GM23248 (cell line): ENCODE data around the gene TEAD1. TPM values are rescaled to one million over a fixed set of nuclear protein-coding genes. Genes with fewer than 3 reads are reported as not detected.

Experiments used
- DNase-seq: peaks from one replicate; pipeline ENCODE4 v3.0.0-alpha.2; 2015
- H2AFZ ChIP-seq: fragments of 200-600 bp; sonication (generic); 2 replicates; pipeline ENCODE4 v1.6.1; 2016; ENCODE audit warnings: antibody characterized with exemption
- H3F3A ChIP-seq: fragments of 200-600 bp; sonication (generic); 2 replicates; pipeline ENCODE4 v1.6.1; 2016; ENCODE audit warnings: mild to moderate bottlenecking, antibody characterized with exemption, mixed run types; ENCODE audit not compliant: insufficient read depth
- H3K27ac ChIP-seq: fragments of 200-600 bp; sonication (generic); 2 replicates; pipeline ENCODE4 v1.5.1; 2016; ENCODE audit warnings: mild to moderate bottlenecking
- H3K27me3 ChIP-seq: fragments of 200-600 bp; sonication (generic); replicated peaks from 2 replicates; pipeline ENCODE4 v1.6.1; 2016; ENCODE audit warnings: mild to moderate bottlenecking; ENCODE audit not compliant: insufficient read depth
- H3K36me3 ChIP-seq: fragments of 200-600 bp; sonication (generic); 2 replicates; pipeline ENCODE4 v1.6.1; 2016; ENCODE audit warnings: low read depth, mild to moderate bottlenecking
- H3K4me1 ChIP-seq: fragments of 200-600 bp; sonication (generic); 2 replicates; pipeline ENCODE4 v1.6.1; 2016; ENCODE audit warnings: mild to moderate bottlenecking; ENCODE audit not compliant: insufficient read depth
- H3K4me2 ChIP-seq: fragments of 200-600 bp; sonication (generic); one replicate; pipeline ENCODE4 v1.6.1; 2016; ENCODE audit warnings: mild to moderate bottlenecking; ENCODE audit not compliant: unreplicated experiment
- H3K4me3 ChIP-seq: fragments of 200-600 bp; sonication (generic); 2 replicates; pipeline ENCODE4 v1.5.1; 2016; ENCODE audit warnings: mild to moderate bottlenecking
- H3K79me2 ChIP-seq: fragments of 200-600 bp; sonication (generic); 2 replicates; pipeline ENCODE4 v1.6.1; 2016; ENCODE audit warnings: mild to moderate bottlenecking; ENCODE audit not compliant: insufficient read depth
- H3K9ac ChIP-seq: fragments of 200-600 bp; sonication (generic); 2 replicates; pipeline ENCODE4 v1.6.1; 2016; ENCODE audit warnings: mild to moderate bottlenecking
- H3K9me2 ChIP-seq: fragments of 200-600 bp; sonication (generic); 2 replicates; pipeline ENCODE4 v1.6.1; 2016; ENCODE audit warnings: mixed run types, mild to moderate bottlenecking, moderate library complexity; ENCODE audit not compliant: insufficient read depth
- H3K9me3 ChIP-seq: fragments of 200-600 bp; sonication (generic); one replicate; pipeline ENCODE4 v1.6.1; 2017; ENCODE audit warnings: low read depth
- H4K20me1 ChIP-seq: fragments of 200-600 bp; sonication (generic); 2 replicates; pipeline ENCODE4 v1.6.0; 2016; ENCODE audit not compliant: insufficient read depth
- EZH2 ChIP-seq: fragments of 200-600 bp; sonication (generic); IDR thresholded peaks from 2 replicates; pipeline ENCODE4 v1.6.1; 2018; ENCODE audit warnings: antibody characterized with exemption, mild to moderate bottlenecking; ENCODE audit not compliant: insufficient read depth, poor library complexity, severe bottlenecking
- EZH2phosphoT487 ChIP-seq: fragments of 200-600 bp; sonication (generic); IDR thresholded peaks from 2 replicates; pipeline ENCODE4 v1.6.1; 2018; ENCODE audit warnings: antibody characterized with exemption, moderate library complexity, mild to moderate bottlenecking, low read depth; ENCODE audit not compliant: insufficient read depth
- WGBS, 2 experiments: methylation state at CpG; one replicate each; pipeline ENCODE4 v1.1.6; 2015 to 2017; ENCODE audit warnings: low lambda C conversion rate in 2 of 2, low coverage in 1 of 2; ENCODE audit errors: missing lambda C conversion rate in 2 of 2; 5-methylcytosine and 5-hydroxymethylcytosine counted together
- in situ Hi-C: fragments of 300-500 bp; cut with MboI; formaldehyde crosslinking; loops from 2 replicates; pipeline ENCODE4 v1.15.0; 2020
- polyA plus RNA-seq: library from polyadenylated mRNA; unstranded; fragments of >200 nt; fragmentation: Nextera tagmentation; extraction: Ambion mirVana; gene quantifications from 2 replicates; pipeline ENCODE4 v1.2.1, GENCODE V29; 2016
- total RNA-seq: library from RNA; depleted of rRNA; stranded (reverse); fragments of >200 nt; shearing (Covaris generic); gene quantifications from 2 replicates; pipeline ENCODE4 v1.2.3, GENCODE V29; 2014

Gene TEAD1
- total and polyA plus RNA-seq, 2 experiments from 2014 or later = 52.3 to 144 TPM

DNA sequence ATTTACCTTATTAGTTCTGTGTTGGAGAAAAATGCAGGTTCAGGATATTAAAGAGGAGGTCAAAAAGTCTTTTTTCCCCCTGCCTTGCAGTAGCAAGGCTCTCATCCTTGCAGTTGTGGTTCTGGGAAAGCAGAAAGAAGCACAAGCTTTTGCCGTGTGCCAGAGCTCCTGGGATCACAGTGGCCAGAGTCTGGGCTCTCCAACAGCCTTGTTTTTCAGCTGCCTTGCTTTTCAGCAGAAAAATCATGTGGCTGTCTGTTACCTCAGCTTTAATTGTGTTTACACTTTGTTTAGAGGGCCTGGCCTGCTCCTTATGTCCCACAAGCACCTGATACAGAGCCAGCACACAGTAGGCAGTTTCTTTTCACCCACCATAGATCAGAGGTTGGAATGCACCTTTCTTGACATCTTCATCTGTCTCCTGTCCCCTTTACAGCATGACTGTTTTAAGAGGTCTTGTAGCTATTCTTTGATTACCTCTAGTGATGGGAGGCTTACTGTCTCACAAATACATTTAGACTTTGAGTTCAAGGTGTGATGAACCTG, 67.5 kb downstream of the TEAD1 start:
- peaks cover 100% of the 10 kb centered on the region for H3K79me2 ChIP-seq
- no peaks in the 10 kb centered on the region for H3K36me3 ChIP-seq
- no peaks in the 10 kb centered on the region for H3K9me3 ChIP-seq
- H2AFZ ChIP-seq = no peak overlapping the region
- peaks cover 22% of the 10 kb centered on the region for H4K20me1 ChIP-seq
- H3K27me3 ChIP-seq = no peaks in the 10 kb centered on the region
- in situ Hi-C loops = no loop called here
- no peak overlapping the region for H3K9ac ChIP-seq
- H3F3A ChIP-seq = peaks cover 23% of the 10 kb centered on the region
- H3K4me2 ChIP-seq = no peak overlapping the region
- no peak overlapping the region for H3K4me3 ChIP-seq
- WGBS, 2 experiments = 6 to 10% methylated on average over 1 of the region's 1 CpG
- no peak for TF ChIP-seq EZH2
- no peak for TF ChIP-seq EZH2phosphoT487
- 0 out of 2 replicates have a peak, but pooled peaks cover 4% of the 10 kb centered on the region for H3K4me1 ChIP-seq
- no peaks in the 10 kb centered on the region for H3K9me2 ChIP-seq
- no peak overlapping the region for H3K27ac ChIP-seq
- DNase-seq = no peak

DNA sequence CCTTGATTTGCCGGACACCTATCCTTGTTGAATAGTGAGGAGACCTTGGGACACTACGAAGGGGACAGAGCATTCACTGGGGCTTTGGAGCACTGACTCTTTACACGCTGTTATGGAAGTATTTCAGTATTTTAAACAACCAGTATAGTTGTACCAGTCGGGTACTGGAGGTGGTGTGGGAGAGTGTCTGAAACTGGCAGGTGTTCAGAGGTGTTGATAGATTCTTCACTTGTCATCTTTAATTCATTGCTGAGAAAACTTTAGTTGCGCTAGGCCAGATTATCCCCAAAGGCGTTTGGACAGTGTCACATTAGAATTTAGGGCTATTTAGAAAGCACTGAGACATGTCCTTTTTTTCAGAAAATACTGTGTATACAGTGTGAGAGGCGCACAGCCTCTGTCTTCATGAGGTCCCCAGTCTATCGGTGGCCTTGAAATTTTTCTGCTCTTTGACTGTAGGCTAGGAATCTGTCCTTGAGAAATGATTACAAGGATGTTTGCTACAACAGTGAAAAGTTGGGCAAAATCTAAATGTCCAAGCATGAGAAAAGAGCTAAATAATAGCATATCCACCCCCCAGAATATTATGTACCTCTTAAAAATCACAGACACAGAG, 69.7 kb downstream of the TEAD1 start:
- WGBS, 2 experiments = 95 to 96% methylated on average over 8 of the region's 8 CpGs
- H3F3A ChIP-seq = peaks cover 17% of the 10 kb centered on the region
- no peaks in the 10 kb centered on the region for H3K9me3 ChIP-seq
- H3K4me3 ChIP-seq = no peak overlapping the region
- H3K4me1 ChIP-seq = peaks cover 8% of the 10 kb centered on the region; the same call in 1 of the 2 replicates
- no peak overlapping the region for H3K9ac ChIP-seq
- H3K27ac ChIP-seq = no peak overlapping the region
- peaks cover 29% of the 10 kb centered on the region for H4K20me1 ChIP-seq
- no peaks in the 10 kb centered on the region for H3K36me3 ChIP-seq
- no peak overlapping the region for H3K4me2 ChIP-seq
- no peak for DNase-seq
- no peak overlapping the region for H2AFZ ChIP-seq
- no peak for TF ChIP-seq EZH2
- no peak for TF ChIP-seq EZH2phosphoT487
- H3K79me2 ChIP-seq = peaks cover 100% of the 10 kb centered on the region
- no peaks in the 10 kb centered on the region for H3K9me2 ChIP-seq
- in situ Hi-C loops = no loop called here
- no peaks in the 10 kb centered on the region for H3K27me3 ChIP-seq

DNA sequence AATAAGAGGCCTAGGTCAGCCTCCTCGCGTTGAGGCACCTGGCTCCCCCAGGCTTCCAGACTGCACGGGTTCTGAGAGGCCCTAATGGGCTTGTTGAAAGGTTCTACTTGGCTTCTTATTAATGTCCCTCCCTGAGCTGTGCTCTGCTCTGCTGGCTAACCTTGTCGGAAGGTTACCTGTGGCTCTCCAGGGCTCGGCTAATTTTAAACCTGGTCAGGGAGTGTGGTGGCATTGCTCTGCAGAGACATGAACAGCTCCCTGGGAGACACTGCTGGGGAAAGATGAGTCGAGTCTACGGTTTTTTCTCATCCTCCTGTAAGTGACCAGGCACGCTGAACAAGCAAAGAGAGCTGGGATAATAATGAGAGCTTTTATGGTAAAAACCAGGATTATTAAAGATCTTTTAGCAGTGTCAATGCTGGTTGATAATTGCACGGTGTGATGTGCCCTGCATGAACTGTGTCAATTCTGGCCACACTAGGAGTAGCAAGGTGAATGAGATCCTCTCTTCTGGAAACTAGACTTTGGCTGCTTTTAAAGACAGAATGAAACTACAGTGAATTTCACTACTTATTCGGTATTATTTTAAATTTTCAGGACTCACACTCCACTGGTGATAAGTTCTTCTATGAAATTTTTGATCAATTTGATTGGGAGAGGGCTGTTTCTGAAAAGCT, 70.7 kb downstream of the TEAD1 start:
- Histone ChIP-seq H3K36me3 (no peaks in the 10 kb centered on the region), H3K9me2 (no peaks in the 10 kb centered on the region), H3K27me3 (no peaks in the 10 kb centered on the region), H3K4me2 (no peak overlapping the region), H4K20me1 (peaks cover 35% of the 10 kb centered on the region), H3K4me1 (peaks cover 8% of the 10 kb centered on the region; the same call in 1 of the 2 replicates), H3K9me3 (no peaks in the 10 kb centered on the region), H3K27ac (no peak overlapping the region), H3K79me2 (peaks cover 100% of the 10 kb centered on the region), H2AFZ (no peak overlapping the region), H3K9ac (no peak overlapping the region), H3F3A (peaks cover 17% of the 10 kb centered on the region; the same call in 1 of the 2 replicates), H3K4me3 (no peak overlapping the region)
- in situ Hi-C loops = no loop called here
- WGBS, 2 experiments = 90% methylated on average over 10 of the region's 10 CpGs
- DNase-seq = no peak
- no peak for TF ChIP-seq EZH2phosphoT487
- no peak for TF ChIP-seq EZH2

DNA sequence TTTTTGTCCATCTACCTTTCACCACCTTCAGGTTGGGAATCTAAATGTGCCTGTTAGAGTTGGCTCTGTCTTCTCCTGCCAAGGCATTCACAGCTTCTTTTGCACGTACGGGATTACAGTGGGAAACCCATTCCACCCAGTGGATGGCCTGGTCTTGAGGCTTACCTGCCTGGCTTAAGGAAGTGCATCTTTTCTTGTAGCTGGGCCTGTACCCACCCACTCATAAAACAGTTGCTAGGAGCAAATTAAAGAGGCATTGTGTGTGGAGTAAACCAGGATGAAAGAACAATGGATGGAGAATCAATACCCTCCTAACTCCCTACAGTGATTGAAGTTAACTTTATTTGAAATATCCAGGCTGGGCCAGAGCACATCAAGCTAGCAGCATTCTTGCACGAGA, 71.6 kb downstream of the TEAD1 start:
- no peak for DNase-seq
- Histone ChIP-seq H3K9me3 (no peaks in the 10 kb centered on the region), H3K9me2 (no peaks in the 10 kb centered on the region), H3K4me3 (no peak overlapping the region), H3K79me2 (peaks cover 100% of the 10 kb centered on the region), H3K4me1 (peaks cover 8% of the 10 kb centered on the region; the same call in 1 of the 2 replicates), H3K36me3 (no peaks in the 10 kb centered on the region), H3K4me2 (no peak overlapping the region), H3K27ac (no peak overlapping the region), H3F3A (peaks cover 17% of the 10 kb centered on the region; the same call in 1 of the 2 replicates), H2AFZ (no peak overlapping the region), H4K20me1 (peaks cover 36% of the 10 kb centered on the region), H3K9ac (no peak overlapping the region), H3K27me3 (no peaks in the 10 kb centered on the region)
- 95 to 99% methylated on average over 3 of the region's 3 CpGs for WGBS, 2 experiments
- TF ChIP-seq EZH2 (no peak), EZH2phosphoT487 (no peak)
- in situ Hi-C loops = no loop called here
